ENCODE measurements around the gene RILPL2. TPM values are rescaled to one million over a fixed set of nuclear protein-coding genes. Genes with fewer than 3 reads are reported as not detected.

RILPL2 gene
- total and polyA plus RNA-seq, 2 of the 13 experiments (the other 11 are each of a cell fraction or from before 2014, with no cell fraction given) = 2.7 to 8.1 TPM

- TF ChIP-seq ZNF235 (CRISPR knock-in tag; IDR thresholded peaks at IDR 0.05; ENCODE audit: borderline replicate concordance) = 0 out of 2 replicates have a peak, but pooled peaks have one; percentile 44
- TF ChIP-seq ZUFSP (CRISPR knock-in tag; IDR thresholded peaks at IDR 0.05; ENCODE audit: borderline replicate concordance) = no peak
- no peak for TF ChIP-seq ZNF598 (CRISPR knock-in tag; IDR thresholded peaks at IDR 0.05; ENCODE audit: borderline replicate concordance)
- TF ChIP-seq SOX13 (IDR thresholded peaks at IDR 0.05) = no peak
- no peak for TF ChIP-seq SOX13 (CRISPR knock-in tag; conservative IDR thresholded peaks at IDR 0.05 in 1 of 2, IDR thresholded peaks at IDR 0.05 in 1 of 2)
- no peak for TF ChIP-seq SIN3B (IDR thresholded peaks at IDR 0.05; ENCODE audit: low read length)
- no peak for TF ChIP-seq ZNF512B (CRISPR knock-in tag; IDR thresholded peaks at IDR 0.05; ENCODE audit: borderline replicate concordance)
- no peak for TF ChIP-seq ZNF432 (CRISPR knock-in tag; IDR thresholded peaks at IDR 0.05; ENCODE audit: borderline replicate concordance)
- no peak for TF ChIP-seq HCFC1 (IDR thresholded peaks at IDR 0.05; ENCODE audit: low read depth, low read length)
- no peak for TF ChIP-seq RERE (CRISPR knock-in tag; IDR thresholded peaks at IDR 0.05; ENCODE audit: low read depth)
- no peak for TF ChIP-seq ATAD3A (CRISPR knock-in tag; IDR thresholded peaks at IDR 0.05)
- TF ChIP-seq ZBED4 (CRISPR knock-in tag; IDR thresholded peaks at IDR 0.05; ENCODE audit: borderline replicate concordance) = no peak
- no peak for TF ChIP-seq MXD3 (CRISPR knock-in tag; IDR thresholded peaks at IDR 0.05)
- no peak for TF ChIP-seq ZNF7 (CRISPR knock-in tag; IDR thresholded peaks at IDR 0.05)
Observed at GRCh38 chr12:123388177-123388950, 48.1 kb downstream of the RILPL2 start (continued).

Measured in HepG2 (cell line).